PC-3 (cell line): ENCODE results near the gene TBC1D2.

Source experiments
- EZH2 ChIP-seq: fragments of 300-600 bp; sonication (generic); IDR thresholded peaks from one replicate; pipeline ENCODE4 v1.6.1; 2017; ENCODE audit warnings: antibody characterized with exemption, mild to moderate bottlenecking, low read length; ENCODE audit not compliant: unreplicated experiment
- EZH2phosphoT487 ChIP-seq: fragments of 300-600 bp; sonication (generic); IDR thresholded peaks from 2 replicates; pipeline ENCODE4 v1.6.1; 2018; ENCODE audit warnings: mild to moderate bottlenecking, antibody characterized with exemption, low read length, borderline replicate concordance
- TF ChIP-seq, protein P1 (sequence below): fragments of 300-600 bp; sonication (generic); conservative IDR thresholded peaks from 2 replicates; pipeline ENCODE4 v1.5.1; 2017; ENCODE audit warnings: antibody characterized with exemption, low read depth, mild to moderate bottlenecking, low read length

DNA sequence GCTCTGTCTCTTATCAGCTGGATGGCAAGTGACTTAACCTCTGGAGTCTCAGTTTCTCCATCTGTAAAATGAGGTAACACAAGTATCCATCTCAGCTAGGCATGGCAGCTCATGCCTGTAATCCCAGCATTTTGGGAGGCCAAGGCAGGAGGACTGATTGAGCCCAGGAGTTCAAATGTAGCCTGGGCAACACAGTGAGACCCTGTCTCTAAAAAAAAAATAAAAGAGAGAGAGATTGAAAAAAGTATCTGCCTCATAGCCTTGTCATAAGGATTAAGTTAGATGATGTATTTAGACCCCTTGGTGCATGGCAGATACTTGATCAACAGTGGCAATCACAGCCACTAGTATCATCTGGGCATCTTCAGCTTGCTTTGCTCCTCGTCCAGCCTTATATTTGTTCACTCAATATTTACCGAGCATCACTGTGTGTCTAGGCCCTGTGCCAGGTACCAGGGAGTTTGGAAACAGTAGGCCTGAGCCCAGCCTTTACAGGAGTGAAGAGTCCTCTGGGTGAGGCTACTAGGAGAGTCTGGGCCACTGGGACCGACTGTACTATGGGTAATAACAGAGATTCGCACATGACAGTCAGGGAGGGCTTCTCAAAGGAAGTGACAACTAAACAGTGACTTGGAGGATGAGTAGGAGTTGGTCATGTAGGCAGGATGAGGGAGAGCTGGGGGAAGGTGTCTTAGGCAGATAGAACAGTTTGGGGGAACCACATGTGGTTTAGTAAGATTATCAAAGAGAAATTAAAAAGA, 97.2 kb downstream of the TBC1D2 start:
- TF ChIP-seq, protein P1, sequence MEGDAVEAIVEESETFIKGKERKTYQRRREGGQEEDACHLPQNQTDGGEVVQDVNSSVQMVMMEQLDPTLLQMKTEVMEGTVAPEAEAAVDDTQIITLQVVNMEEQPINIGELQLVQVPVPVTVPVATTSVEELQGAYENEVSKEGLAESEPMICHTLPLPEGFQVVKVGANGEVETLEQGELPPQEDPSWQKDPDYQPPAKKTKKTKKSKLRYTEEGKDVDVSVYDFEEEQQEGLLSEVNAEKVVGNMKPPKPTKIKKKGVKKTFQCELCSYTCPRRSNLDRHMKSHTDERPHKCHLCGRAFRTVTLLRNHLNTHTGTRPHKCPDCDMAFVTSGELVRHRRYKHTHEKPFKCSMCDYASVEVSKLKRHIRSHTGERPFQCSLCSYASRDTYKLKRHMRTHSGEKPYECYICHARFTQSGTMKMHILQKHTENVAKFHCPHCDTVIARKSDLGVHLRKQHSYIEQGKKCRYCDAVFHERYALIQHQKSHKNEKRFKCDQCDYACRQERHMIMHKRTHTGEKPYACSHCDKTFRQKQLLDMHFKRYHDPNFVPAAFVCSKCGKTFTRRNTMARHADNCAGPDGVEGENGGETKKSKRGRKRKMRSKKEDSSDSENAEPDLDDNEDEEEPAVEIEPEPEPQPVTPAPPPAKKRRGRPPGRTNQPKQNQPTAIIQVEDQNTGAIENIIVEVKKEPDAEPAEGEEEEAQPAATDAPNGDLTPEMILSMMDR = no peak
- TF ChIP-seq EZH2 (no peak), EZH2phosphoT487 (no peak)
